Esophagus squamous epithelium (tissue), 5 donors: ENCODE measurements around the gene CCDC187. TPM values are rescaled to one million over a fixed set of nuclear protein-coding genes. Genes with fewer than 3 reads are reported as not detected.

Experiments
- DNase-seq: peaks from one replicate; lab custom pipeline; 2025; lab: John Stamatoyannopoulos, UW
- H3K27ac ChIP-seq, 4 donors: fragments of 200-600 bp; sonication (generic); one replicate each; pipeline ENCODE4 v1.5.1; 2016 to 2019; ENCODE audit warnings: mild to moderate bottlenecking in 1 of 4
- H3K27me3 ChIP-seq, 4 donors: fragments of 200-600 bp; sonication (generic); 1 replicate in 3 of 4; 2 replicates in 1 of 4; pipeline versions ENCODE4 v1.5.1 to v1.6.0; 2017 to 2021; ENCODE audit warnings: antibody characterized with exemption in 1 of 4
- H3K36me3 ChIP-seq, 3 donors: fragments of 200-600 bp; sonication (generic); one replicate each; pipeline ENCODE4 v1.5.1; 2016 to 2019
- H3K4me1 ChIP-seq, 3 donors: fragments of 200-600 bp; sonication (generic); one replicate each; pipeline ENCODE4 v1.5.1; 2017 to 2019
- H3K4me3 ChIP-seq, 4 donors: fragments of 200-600 bp; sonication (generic); 1 replicate in 3 of 4; 2 replicates in 1 of 4; pipeline ENCODE4 v1.5.1; 2016 to 2019; ENCODE audit warnings: mild to moderate bottlenecking in 2 of 4, moderate library complexity in 1 of 4
- H3K9me3 ChIP-seq, 3 donors: fragments of 200-600 bp; sonication (generic); one replicate each; pipeline ENCODE4 v1.5.1; 2016 to 2019
- POLR2A ChIP-seq, 4 donors: fragments of 450-650 bp; IDR thresholded peaks; one replicate each; pipeline ENCODE4 v1.6.1; 2017; ENCODE audit warnings: antibody characterized with exemption in 4 of 4, mild to moderate bottlenecking in 4 of 4, moderate library complexity in 3 of 4
- WGBS, 2 donors: methylation state at CpG; one replicate each; pipeline ENCODE4 v1.1.5; 2018; 5-methylcytosine and 5-hydroxymethylcytosine counted together
- intact Hi-C: fragments of 100-400 bp; cut with DNase I; formaldehyde crosslinking; loops from one replicate; pipeline ENCODE4 v1.15.0; 2022
- total RNA-seq, 4 donors: library from RNA; depleted of rRNA; stranded (reverse); fragments of >200 nt; gene quantifications; one replicate each; pipeline ENCODE4 v1.1.0, GENCODE V29; 2016
- TF ChIP-seq, protein P1 (sequence below), 6 experiments: fragments of 450-650 bp in 4 of 6; fragments of 200-600 bp in 2 of 6; sonication (generic) in 2 of 6; IDR thresholded peaks; one replicate each; pipeline ENCODE4 v1.5.1; 2016 to 2019; ENCODE audit warnings: antibody characterized with exemption in 6 of 6, mild to moderate bottlenecking in 4 of 6, moderate library complexity in 4 of 6
- donor health status: DM: yes; HTN: yes; CAD: no.

The CCDC187 gene
- total RNA-seq, 4 donors from 2014 or later, result not detected

DNA sequence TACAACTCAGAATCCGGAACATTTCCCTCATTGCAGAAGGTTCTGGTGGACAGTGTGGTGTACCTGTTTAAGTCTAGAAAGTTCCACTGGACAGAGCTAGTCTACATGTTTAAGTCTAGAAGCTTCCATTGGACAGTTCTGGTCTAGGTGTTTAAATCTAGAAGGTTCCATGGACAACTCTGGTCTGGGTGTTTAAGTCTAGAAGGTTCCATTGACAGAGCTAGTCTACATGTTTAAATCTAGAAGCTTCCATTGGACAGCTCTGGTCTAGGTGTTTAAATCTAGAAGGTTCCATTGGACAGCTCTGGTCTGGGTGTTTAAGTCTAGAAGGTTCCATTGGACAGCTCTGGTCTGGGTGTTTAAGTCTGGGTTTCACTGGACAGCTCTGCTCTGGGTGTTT, 25.0 kb downstream of the CCDC187 start:
- WGBS, 2 donors, result 83 to 88% methylated on average over 1 of the region's 1 CpG
- H3K27ac ChIP-seq, result no peak overlapping the region
- H3K9me3 ChIP-seq, result no peaks in the 10 kb centered on the region
- H3K4me3 ChIP-seq, result no peak overlapping the region
- DNase-seq, result no peak
- no peaks in the 10 kb centered on the region for H3K36me3 ChIP-seq
- peaks cover 0 to 95% (median 0%) of the 10 kb centered on the region in 4 donors for H3K27me3 ChIP-seq
- peaks cover 6 to 8% (median 6%) of the 10 kb centered on the region in 3 donors for H3K4me1 ChIP-seq
- TF ChIP-seq, protein P1, sequence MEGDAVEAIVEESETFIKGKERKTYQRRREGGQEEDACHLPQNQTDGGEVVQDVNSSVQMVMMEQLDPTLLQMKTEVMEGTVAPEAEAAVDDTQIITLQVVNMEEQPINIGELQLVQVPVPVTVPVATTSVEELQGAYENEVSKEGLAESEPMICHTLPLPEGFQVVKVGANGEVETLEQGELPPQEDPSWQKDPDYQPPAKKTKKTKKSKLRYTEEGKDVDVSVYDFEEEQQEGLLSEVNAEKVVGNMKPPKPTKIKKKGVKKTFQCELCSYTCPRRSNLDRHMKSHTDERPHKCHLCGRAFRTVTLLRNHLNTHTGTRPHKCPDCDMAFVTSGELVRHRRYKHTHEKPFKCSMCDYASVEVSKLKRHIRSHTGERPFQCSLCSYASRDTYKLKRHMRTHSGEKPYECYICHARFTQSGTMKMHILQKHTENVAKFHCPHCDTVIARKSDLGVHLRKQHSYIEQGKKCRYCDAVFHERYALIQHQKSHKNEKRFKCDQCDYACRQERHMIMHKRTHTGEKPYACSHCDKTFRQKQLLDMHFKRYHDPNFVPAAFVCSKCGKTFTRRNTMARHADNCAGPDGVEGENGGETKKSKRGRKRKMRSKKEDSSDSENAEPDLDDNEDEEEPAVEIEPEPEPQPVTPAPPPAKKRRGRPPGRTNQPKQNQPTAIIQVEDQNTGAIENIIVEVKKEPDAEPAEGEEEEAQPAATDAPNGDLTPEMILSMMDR (IDR thresholded peaks at IDR 0.05), result no peak
- no peak for TF ChIP-seq POLR2A (IDR thresholded peaks at IDR 0.05)
- intact Hi-C loops, result no loop called here

- H3K27ac ChIP-seq, result no peak overlapping the region
- H3K4me1 ChIP-seq, result peaks cover 1 to 3% (median 2%) of the 10 kb centered on the region in 3 donors
- DNase-seq, result no peak
Measured at GRCh38 chr9:136278221-136278620, 25.7 kb downstream of the CCDC187 start.

GRCh38 chr9:136277746-136278145, 26.1 kb downstream of the CCDC187 start:
- no peaks in the 10 kb centered on the region for H3K4me1 ChIP-seq
- H3K36me3 ChIP-seq, result no peaks in the 10 kb centered on the region
- 79 to 80% methylated on average over 2 to 6 of the region's 14 CpGs for WGBS, 2 donors
- H3K27ac ChIP-seq, result no peak overlapping the region
- H3K9me3 ChIP-seq, result no peaks in the 10 kb centered on the region
- no peak for DNase-seq
- intact Hi-C loops, result no loop called here
- TF ChIP-seq, protein P1 (IDR thresholded peaks at IDR 0.05), result no peak
- peaks cover 0 to 87% (median 0%) of the 10 kb centered on the region in 4 donors for H3K27me3 ChIP-seq
- no peak overlapping the region for H3K4me3 ChIP-seq

More at GRCh38 chr9:136278221-136278620, 25.7 kb downstream of the CCDC187 start:
- H3K9me3 ChIP-seq, result no peaks in the 10 kb centered on the region
- H3K27me3 ChIP-seq, result peaks cover 0 to 92% (median 0%) of the 10 kb centered on the region in 4 donors
- 80 to 85% methylated on average over 1 to 2 of the region's 9 CpGs for WGBS, 2 donors
- intact Hi-C loops, result no loop called here
- TF ChIP-seq, protein P1 (IDR thresholded peaks at IDR 0.05), result no peak
- TF ChIP-seq POLR2A (IDR thresholded peaks at IDR 0.05), result no peak
- H3K36me3 ChIP-seq, result no peaks in the 10 kb centered on the region
- no peak overlapping the region for H3K4me3 ChIP-seq

DNA sequence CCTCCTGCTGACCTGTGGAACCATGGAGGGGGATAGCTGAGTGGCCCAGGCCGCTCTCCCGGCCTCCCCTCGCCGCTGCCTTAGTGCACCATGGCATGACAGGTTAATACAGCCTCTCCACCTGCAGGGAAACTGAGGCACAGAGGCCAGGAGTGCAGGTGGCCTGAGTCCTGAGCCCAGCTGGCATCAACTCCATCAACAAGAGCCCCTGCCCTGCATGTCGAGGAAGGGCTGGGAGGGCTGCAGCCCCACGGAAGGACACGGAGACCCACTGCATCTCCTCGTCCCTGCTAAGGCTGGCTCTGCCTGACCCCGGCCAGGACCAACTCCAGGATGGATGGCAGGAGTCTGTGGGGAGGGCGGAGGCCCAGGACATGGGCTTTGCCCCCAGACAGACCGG, 27.2 kb downstream of the CCDC187 start:
- peaks cover 0 to 77% (median 0%) of the 10 kb centered on the region in 4 donors for H3K27me3 ChIP-seq
- TF ChIP-seq POLR2A (IDR thresholded peaks at IDR 0.05), result no peak
- TF ChIP-seq, protein P1 (IDR thresholded peaks at IDR 0.05), result no peak
- no peaks in the 10 kb centered on the region for H3K9me3 ChIP-seq
- 70% methylated on average over 4 of the region's 11 CpGs; no CpG with 5 or more reads in 1 of the 2 donors for WGBS, 2 donors
- no peak overlapping the region for H3K4me3 ChIP-seq
- no peak overlapping the region for H3K27ac ChIP-seq
- intact Hi-C loops, result no loop called here
- no peak for DNase-seq
- no peaks in the 10 kb centered on the region for H3K36me3 ChIP-seq
- no peaks in the 10 kb centered on the region for H3K4me1 ChIP-seq

DNA sequence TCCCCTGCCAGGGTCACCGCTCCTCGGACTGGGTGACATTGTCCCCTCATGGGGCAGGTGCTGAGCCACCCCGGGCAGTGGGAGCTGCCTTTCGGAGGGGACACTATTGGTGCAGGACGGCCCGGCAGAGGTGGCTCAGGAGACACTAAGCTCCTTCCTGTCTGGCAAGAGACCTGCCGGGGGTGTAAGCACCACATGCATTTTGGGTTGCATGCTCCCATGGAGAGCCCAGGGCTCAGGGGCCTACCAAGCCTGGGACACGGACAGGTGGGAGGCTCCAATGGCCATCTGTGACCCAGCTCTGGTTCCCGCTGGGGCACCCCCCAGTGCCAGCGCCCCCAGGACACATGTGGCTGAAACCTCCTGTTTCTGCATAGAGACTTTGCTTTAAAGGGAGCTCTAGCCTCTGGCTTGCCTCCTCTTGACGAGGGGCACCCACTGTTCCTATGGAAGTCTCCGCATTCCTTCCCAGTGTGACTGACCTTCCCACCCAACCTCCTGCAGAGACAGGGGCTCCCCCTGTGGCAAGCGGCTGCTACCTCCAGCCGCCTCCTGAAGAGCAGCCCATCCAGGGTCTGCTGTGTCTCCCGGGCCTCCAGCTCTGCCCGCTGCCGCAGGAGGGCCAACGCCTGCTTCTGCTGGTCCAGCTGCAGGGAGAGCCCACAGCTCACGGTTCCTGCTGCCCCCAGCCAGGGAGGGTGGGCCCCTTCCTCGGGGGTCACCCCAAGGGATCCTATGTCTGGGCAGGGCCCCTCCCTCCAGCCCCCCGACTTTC, 28.1 kb downstream of the CCDC187 start:
- WGBS, 2 donors, result 50 to 54% methylated on average over 8 of the region's 21 CpGs
- peaks cover 0 to 68% (median 0%) of the 10 kb centered on the region in 4 donors for H3K27me3 ChIP-seq
- H3K36me3 ChIP-seq, result no peaks in the 10 kb centered on the region
- H3K4me1 ChIP-seq, result no peaks in the 10 kb centered on the region
- intact Hi-C loops, result no loop called here
- no peak for DNase-seq
- TF ChIP-seq POLR2A (IDR thresholded peaks at IDR 0.05), result no peak
- TF ChIP-seq, protein P1 (IDR thresholded peaks at IDR 0.05), result no peak
- H3K9me3 ChIP-seq, result no peaks in the 10 kb centered on the region
- H3K4me3 ChIP-seq, result no peak overlapping the region
- no peak overlapping the region for H3K27ac ChIP-seq
